HG03460 (cell line): ENCODE data around the gene SLC6A6.

Experiments
- ATAC-seq: cut with Tn5 transposase; IDR thresholded peaks from one replicate; pipeline ENCODE4 v1.9.1; 2021; ENCODE audit not compliant: unreplicated experiment

The SLC6A6 gene

GRCh38 chr3:14481646-14482036 lies 79.2 kb downstream of the SLC6A6 start:
- no peak for ATAC-seq

GRCh38 chr3:14482271-14482721 lies 79.9 kb downstream of the SLC6A6 start:
- no peak for ATAC-seq

GRCh38 chr3:14483286-14483685 lies 80.9 kb downstream of the SLC6A6 start:
- no peak for ATAC-seq

GRCh38 chr3:14484741-14485140 lies 82.3 kb downstream of the SLC6A6 start:
- ATAC-seq: no peak

GRCh38 chr3:14485981-14486380 lies 83.6 kb downstream of the SLC6A6 start:
- ATAC-seq: no peak

- no peak for ATAC-seq
Measured at GRCh38 chr3:14486460-14486859, 84.1 kb downstream of the SLC6A6 start.

GRCh38 chr3:14487086-14487485 lies 84.7 kb downstream of the SLC6A6 start:
- no peak for ATAC-seq

GRCh38 chr3:14487821-14488220 lies 85.4 kb downstream of the SLC6A6 start:
- ATAC-seq: no peak

GRCh38 chr3:14488286-14489041 lies 86.1 kb downstream of the SLC6A6 start:
- ATAC-seq: no peak

GRCh38 chr3:14489641-14490040 lies 87.2 kb downstream of the SLC6A6 start:
- ATAC-seq: no peak

GRCh38 chr3:14490255-14490654 lies 87.8 kb downstream of the SLC6A6 start:
- ATAC-seq: no peak

GRCh38 chr3:14490831-14491230 lies 88.4 kb downstream of the SLC6A6 start:
- no peak for ATAC-seq

GRCh38 chr3:14491396-14492190 lies 89.2 kb downstream of the SLC6A6 start:
- no peak for ATAC-seq

- no peak for ATAC-seq
Measured at GRCh38 chr3:14492948-14493881, 90.8 kb downstream of the SLC6A6 start.

GRCh38 chr3:14494279-14494972 lies 92.0 kb downstream of the SLC6A6 start:
- no peak for ATAC-seq

- ATAC-seq: no peak
Measured at GRCh38 chr3:14494973-14495300, 92.5 kb downstream of the SLC6A6 start.

GRCh38 chr3:14496351-14496750 lies 93.9 kb downstream of the SLC6A6 start:
- ATAC-seq: no peak

- ATAC-seq: no peak
Measured at GRCh38 chr3:14497321-14497720, 94.9 kb downstream of the SLC6A6 start.

GRCh38 chr3:14502472-14502871 lies 100.1 kb downstream of the SLC6A6 start:
- no peak for ATAC-seq

- no peak for ATAC-seq
Measured at GRCh38 chr3:14503033-14503705, 100.8 kb downstream of the SLC6A6 start.
